Activated T-helper 1 cell treated with anti-CD3 and anti-CD28 coated beads, Interleukin-12 subunit alpha, Interleukin-12 subunit beta, Interleukin-2, Interleukin-4 antibody, amounts not matched to agents 30 ng/mL and 10 ng/mL and 1 ng/mL, durations not matched to agents 14 hours and 24 hours and 36 hours (primary cell): Measurements from ENCODE around the gene FBLN1. TPM values are rescaled to one million over a fixed set of nuclear protein-coding genes. Genes with fewer than 3 reads are reported as not detected.

ENCODE experiments used
- DNase-seq: peaks from one replicate; pipeline ENCODE4 v3.0.0; 2021; ENCODE audit warnings: low spot score
- H3K27ac Mint-ChIP-seq: one replicate; pipeline ENCODE4 v1.8.0; 2021; ENCODE audit warnings: mild to moderate bottlenecking, mixed read lengths
- H3K27me3 Mint-ChIP-seq: one replicate; pipeline ENCODE4 v1.8.0; 2022; ENCODE audit warnings: mild to moderate bottlenecking, moderate library complexity, mixed read lengths; ENCODE audit not compliant: insufficient read depth
- H3K36me3 Mint-ChIP-seq: one replicate; pipeline ENCODE4 v1.8.0; 2021; ENCODE audit warnings: low read depth, mixed read lengths
- H3K4me1 Mint-ChIP-seq: one replicate; pipeline ENCODE4 v1.8.0; 2021; ENCODE audit warnings: low read depth, mixed read lengths
- H3K4me3 Mint-ChIP-seq: one replicate; pipeline ENCODE4 v1.8.0; 2021; ENCODE audit warnings: mild to moderate bottlenecking, moderate library complexity, mixed read lengths
- H3K9me3 Mint-ChIP-seq: one replicate; pipeline ENCODE4 v1.8.0; 2021; ENCODE audit warnings: mixed read lengths
- intact Hi-C: fragments of 100-400 bp; cut with micrococcal nuclease; formaldehyde crosslinking; loops from one replicate; pipeline ENCODE4 v1.15.1; 2024
- total RNA-seq: library from RNA; stranded (reverse); gene quantifications from 2 replicates; pipeline ENCODE4 v1.2.3, GENCODE V29; 2022

FBLN1 gene
- total RNA-seq, 1 donor from 2014 or later: not detected

DNA sequence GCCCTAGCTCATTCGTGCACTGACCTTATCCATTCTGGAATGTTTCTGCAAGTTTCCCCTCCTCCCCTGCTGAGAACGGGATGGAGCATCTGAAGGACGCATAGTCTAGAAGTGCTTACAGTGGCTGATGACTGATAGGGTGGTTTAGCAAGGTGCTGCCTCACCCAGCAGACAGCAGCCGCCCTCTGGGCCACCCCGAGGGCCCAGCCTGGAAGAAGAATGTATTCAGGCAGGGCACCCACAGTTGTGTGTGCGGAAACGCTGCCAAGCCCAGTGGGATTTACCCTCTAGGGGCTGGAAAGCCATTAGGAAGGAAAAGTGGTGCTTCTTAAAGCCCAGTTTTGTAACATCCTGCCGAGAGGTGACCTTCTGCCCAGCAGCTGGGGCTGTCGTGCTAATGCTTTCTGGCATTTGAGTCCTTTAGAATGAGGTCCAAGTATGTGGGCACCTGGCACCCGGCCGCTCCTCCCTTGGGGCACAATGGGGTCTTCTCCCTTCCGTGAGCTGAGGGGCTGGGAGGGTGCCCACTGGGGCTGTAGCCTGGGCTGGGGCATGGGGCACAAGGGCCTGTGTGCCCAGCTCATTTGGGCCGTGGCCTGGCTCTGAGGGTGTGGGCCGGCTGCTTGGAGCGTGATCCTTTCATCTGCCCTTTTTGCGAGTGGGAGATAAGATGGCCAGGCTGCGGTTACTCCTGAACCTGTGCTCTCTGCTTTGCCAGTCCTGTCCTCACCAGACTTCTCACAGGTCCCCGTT, 14.4 kb downstream of the FBLN1 start:
- no peak for DNase-seq
- Mint-ChIP-seq H3K9me3 (no peaks in the 10 kb centered on the region), H3K4me1 (no peaks in the 10 kb centered on the region), H3K27ac (no peak overlapping the region), H3K36me3 (no peaks in the 10 kb centered on the region), H3K4me3 (no peak overlapping the region), H3K27me3 (no peaks in the 10 kb centered on the region)
- intact Hi-C loops: no loop called here

DNA sequence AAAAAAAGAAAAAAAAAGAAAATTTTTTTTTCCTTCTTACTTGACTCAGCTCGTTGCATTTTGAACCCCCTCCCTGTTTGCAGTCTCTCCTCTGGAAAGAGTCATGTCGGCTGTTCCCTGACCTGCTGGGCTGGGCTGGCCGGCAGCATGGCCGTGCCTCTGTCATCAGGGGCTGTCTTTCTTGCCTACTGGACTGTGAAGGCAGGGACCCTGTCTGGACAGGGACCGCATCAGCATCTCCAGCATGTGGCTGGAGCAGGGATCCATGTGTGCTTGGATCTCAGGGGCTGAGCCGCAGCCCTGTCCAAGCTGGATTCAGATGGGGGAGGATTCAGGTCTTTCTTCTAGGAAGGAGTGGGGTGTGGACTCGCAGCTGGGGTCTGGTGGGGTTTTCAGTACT, 15.5 kb downstream of the FBLN1 start:
- intact Hi-C loops: no loop called here
- Mint-ChIP-seq H3K4me1 (no peaks in the 10 kb centered on the region), H3K9me3 (no peaks in the 10 kb centered on the region), H3K27me3 (no peaks in the 10 kb centered on the region), H3K36me3 (no peaks in the 10 kb centered on the region), H3K27ac (no peak overlapping the region), H3K4me3 (no peak overlapping the region)
- DNase-seq: no peak

DNA sequence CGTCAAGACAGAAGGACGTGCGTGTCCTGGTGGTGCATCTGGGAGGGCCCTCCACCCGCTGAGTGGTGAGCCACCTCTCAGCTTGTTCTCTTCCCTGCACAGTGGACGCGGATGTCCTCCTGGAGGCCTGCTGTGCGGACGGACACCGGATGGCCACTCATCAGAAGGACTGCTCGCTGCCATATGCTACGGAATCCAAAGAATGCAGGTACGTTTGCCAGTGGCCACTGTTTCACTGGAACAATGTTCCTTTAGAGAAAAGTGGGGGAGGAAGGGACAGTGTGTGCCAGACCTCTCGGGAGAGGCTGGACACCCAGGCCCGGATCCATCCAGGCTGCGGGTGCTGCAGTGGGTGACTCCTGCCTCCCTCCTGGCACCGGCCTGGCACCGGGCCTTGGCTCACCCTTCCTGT, 15.9 kb downstream of the FBLN1 start:
- H3K36me3 Mint-ChIP-seq: no peaks in the 10 kb centered on the region
- H3K4me1 Mint-ChIP-seq: no peaks in the 10 kb centered on the region
- no peaks in the 10 kb centered on the region for H3K27me3 Mint-ChIP-seq
- no peak for DNase-seq
- H3K27ac Mint-ChIP-seq: no peak overlapping the region
- intact Hi-C loops: no loop called here
- no peaks in the 10 kb centered on the region for H3K9me3 Mint-ChIP-seq
- H3K4me3 Mint-ChIP-seq: no peak overlapping the region

DNA sequence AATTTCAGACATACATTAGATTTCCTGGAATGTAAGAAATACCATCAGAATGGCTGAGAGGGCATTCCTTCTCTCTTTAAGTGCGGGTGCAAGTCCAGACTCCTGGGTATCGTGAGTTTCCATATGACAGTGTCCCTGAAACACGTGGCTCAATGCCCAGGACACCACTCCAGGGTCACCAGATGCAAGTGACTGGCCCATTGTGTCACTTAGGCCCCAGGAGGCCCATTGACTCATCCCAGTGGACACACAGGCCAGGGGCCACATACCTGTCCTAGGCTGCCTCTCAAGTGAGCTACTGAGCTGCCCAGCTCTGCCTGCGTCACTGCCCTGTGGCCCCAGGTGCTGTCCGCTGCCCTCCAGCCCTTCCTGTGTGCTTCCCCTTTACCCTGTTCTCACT, 18.5 kb downstream of the FBLN1 start:
- no peak overlapping the region for H3K27ac Mint-ChIP-seq
- H3K9me3 Mint-ChIP-seq: no peaks in the 10 kb centered on the region
- no peaks in the 10 kb centered on the region for H3K27me3 Mint-ChIP-seq
- H3K4me1 Mint-ChIP-seq: no peaks in the 10 kb centered on the region
- intact Hi-C loops: no loop called here
- H3K36me3 Mint-ChIP-seq: no peaks in the 10 kb centered on the region
- no peak overlapping the region for H3K4me3 Mint-ChIP-seq
- no peak for DNase-seq

DNA sequence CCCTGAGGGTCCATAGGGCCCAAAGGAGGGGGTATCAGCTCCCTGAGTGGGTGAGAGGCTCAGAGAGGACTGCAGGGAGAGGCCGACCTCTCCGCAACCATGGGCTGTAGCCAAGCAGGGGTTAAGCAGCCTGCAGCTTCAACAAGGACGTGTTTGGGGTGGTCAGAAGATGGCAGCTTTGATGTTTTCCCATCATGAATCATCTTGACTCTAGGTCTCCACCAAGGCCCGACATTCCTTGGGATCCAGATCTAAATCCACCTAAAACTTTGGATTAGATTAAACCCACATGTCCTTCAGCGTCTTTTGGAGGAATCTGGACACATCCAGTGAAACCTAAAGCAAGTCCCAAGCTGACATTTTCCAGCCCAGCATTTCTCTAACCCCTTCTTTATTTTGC, 19.8 kb downstream of the FBLN1 start:
- no peaks in the 10 kb centered on the region for H3K9me3 Mint-ChIP-seq
- H3K4me3 Mint-ChIP-seq: no peak overlapping the region
- H3K4me1 Mint-ChIP-seq: no peaks in the 10 kb centered on the region
- intact Hi-C loops: no loop called here
- DNase-seq: no peak
- H3K27me3 Mint-ChIP-seq: no peaks in the 10 kb centered on the region
- no peak overlapping the region for H3K27ac Mint-ChIP-seq
- H3K36me3 Mint-ChIP-seq: no peaks in the 10 kb centered on the region

DNA sequence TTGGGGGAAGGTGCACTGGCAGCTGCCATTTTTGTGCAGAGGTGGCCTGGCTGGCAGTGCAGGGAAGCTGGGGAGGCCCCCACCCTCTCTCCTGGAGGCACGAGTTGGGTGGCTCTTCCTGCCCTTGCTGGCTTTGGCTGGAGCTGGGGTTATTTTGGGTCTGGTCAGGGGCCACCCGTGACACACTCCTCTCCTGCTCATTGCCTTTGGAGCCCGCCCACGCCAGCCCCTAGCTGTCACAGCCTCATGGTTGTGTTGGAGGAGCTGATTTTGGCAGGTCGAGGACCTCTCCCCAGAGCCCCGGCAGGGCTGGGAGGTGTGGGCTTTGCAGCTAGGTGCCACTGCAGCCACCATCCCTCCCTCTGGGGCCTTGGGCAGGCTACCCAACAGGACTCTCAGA, 21.5 kb downstream of the FBLN1 start:
- H3K4me3 Mint-ChIP-seq: no peak overlapping the region
- H3K4me1 Mint-ChIP-seq: no peaks in the 10 kb centered on the region
- no peaks in the 10 kb centered on the region for H3K27me3 Mint-ChIP-seq
- intact Hi-C loops: no loop called here
- H3K9me3 Mint-ChIP-seq: no peaks in the 10 kb centered on the region
- H3K27ac Mint-ChIP-seq: no peak overlapping the region
- no peaks in the 10 kb centered on the region for H3K36me3 Mint-ChIP-seq
- no peak for DNase-seq

DNA sequence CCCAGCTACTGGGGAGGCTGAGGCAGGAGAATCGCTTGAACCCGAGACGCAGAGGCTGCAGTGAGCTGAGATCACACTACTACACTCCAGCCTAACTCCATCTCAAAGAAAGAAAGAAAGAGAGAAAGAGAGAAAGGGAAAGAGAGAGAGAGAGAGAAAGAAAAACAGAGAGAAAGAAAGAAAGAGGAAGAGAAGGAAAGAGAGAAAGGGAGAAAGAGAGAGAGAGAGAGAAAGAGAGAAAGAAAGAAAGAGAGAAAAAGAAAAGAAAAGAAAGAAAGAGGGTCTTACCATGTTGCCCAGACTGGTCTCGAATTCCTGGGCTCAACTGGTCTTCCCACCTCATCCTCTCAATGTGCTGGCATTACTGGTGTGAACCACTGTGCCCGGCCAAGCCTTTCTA, 22.3 kb downstream of the FBLN1 start:
- Mint-ChIP-seq H3K9me3 (no peaks in the 10 kb centered on the region), H3K36me3 (no peaks in the 10 kb centered on the region), H3K27ac (no peak overlapping the region), H3K27me3 (no peaks in the 10 kb centered on the region), H3K4me3 (no peak overlapping the region), H3K4me1 (no peaks in the 10 kb centered on the region)
- no peak for DNase-seq
- intact Hi-C loops: no loop called here

DNA sequence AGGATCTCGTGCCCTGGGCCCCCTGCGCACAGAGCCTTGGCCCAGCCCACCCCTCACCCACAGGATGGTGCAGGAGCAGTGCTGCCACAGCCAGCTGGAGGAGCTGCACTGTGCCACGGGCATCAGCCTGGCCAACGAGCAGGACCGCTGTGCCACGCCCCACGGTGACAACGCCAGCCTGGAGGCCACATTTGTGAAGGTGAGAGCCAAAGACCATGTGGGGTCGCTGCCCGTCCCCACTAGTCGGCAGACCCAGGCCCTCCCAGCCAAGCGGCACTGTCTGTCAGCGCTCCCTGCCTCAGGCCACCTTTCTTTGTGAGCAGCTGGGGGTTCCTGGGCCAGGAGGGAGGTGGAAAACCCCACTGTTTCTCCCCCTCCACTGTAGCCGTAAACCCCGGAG, 22.8 kb downstream of the FBLN1 start:
- Mint-ChIP-seq H3K4me3 (no peak overlapping the region), H3K36me3 (no peaks in the 10 kb centered on the region)

DNA sequence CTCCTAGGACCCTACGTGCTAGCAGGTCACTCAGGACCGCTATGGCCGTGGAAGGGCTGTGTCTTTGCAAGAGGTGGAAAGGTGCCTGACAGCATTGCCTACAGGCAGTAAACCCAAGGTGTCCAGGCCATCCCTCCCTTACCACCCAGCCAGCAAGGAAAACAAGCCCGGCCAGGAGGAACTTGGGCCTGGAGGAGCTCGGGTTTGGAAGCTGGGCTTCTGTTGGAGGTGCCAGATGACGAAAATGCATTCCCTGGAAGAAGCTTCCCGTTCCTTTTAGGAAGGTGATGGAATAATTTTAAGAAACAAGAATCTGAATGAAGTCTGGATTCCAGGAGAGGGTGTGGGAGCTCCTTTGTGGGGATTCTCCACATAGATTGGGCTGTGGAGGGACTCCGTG, 23.6 kb downstream of the FBLN1 start:
- intact Hi-C loops: no loop called here
- Mint-ChIP-seq H3K27me3 (no peaks in the 10 kb centered on the region), H3K4me3 (no peak overlapping the region), H3K4me1 (no peaks in the 10 kb centered on the region), H3K36me3 (no peaks in the 10 kb centered on the region), H3K27ac (no peak overlapping the region), H3K9me3 (no peaks in the 10 kb centered on the region)
- DNase-seq: no peak

More for the DNA sequence above, 22.8 kb downstream of the FBLN1 start:
- Mint-ChIP-seq H3K27me3 (no peaks in the 10 kb centered on the region), H3K9me3 (no peaks in the 10 kb centered on the region), H3K27ac (no peak overlapping the region), H3K4me1 (no peaks in the 10 kb centered on the region)
- intact Hi-C loops: no loop called here
- DNase-seq: no peak

DNA sequence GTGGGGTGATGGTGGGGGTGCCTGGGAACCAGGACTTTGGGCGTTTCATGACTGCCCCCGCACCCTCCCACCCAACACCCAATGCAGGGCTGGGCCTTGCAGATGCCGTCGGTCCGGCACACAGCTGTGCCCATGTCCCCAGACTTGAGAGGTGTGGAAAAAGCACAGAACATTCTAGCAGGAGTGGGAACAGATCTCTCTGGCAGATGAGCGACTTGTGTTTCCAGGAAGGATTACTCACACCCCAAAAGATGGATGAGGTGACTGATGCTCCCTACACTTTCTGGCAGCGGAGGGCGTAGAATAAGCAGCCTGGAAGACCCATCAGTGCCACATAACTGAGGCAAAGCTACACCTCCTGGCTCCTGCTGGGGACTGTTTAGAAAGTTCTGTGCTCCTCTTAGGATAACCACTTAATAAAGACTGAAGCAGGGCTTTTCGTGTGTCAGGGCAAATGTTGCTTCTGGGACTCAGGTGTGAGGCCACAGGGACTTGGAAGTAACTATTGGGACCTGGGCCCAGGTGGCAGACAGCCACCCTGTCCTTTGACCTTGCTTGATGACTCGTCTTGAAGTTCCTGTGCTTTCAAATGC, 24.2 kb downstream of the FBLN1 start:
- intact Hi-C loops: no loop called here
- Mint-ChIP-seq H3K4me1 (no peaks in the 10 kb centered on the region), H3K27ac (no peak overlapping the region), H3K36me3 (no peaks in the 10 kb centered on the region), H3K4me3 (no peak overlapping the region), H3K9me3 (no peaks in the 10 kb centered on the region), H3K27me3 (no peaks in the 10 kb centered on the region)
- DNase-seq: no peak

DNA sequence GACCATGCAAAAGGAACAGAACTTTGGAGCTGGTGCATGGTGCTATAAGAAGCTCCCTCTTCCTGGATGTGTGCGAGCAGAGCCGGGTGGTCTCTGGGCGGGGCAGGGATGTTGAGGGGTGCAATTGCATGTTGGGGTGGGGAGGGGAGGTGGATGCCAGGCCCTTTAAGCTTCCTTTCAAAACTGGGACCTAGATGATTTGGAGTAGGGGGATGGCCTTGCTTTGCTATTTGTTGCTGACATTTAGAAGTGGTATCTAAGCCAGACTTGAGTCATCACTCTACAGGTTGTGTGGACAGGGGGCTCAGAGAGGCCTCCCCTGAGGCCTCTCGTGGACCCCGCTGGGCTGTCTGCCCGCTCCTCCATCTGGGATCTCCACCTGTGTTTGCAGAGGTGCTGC, 24.8 kb downstream of the FBLN1 start:
- no peaks in the 10 kb centered on the region for H3K9me3 Mint-ChIP-seq
- no peak for DNase-seq
- H3K27ac Mint-ChIP-seq: no peak overlapping the region
- H3K27me3 Mint-ChIP-seq: no peaks in the 10 kb centered on the region
- H3K36me3 Mint-ChIP-seq: no peaks in the 10 kb centered on the region
- H3K4me1 Mint-ChIP-seq: no peaks in the 10 kb centered on the region
- H3K4me3 Mint-ChIP-seq: no peak overlapping the region
- intact Hi-C loops: no loop called here

DNA sequence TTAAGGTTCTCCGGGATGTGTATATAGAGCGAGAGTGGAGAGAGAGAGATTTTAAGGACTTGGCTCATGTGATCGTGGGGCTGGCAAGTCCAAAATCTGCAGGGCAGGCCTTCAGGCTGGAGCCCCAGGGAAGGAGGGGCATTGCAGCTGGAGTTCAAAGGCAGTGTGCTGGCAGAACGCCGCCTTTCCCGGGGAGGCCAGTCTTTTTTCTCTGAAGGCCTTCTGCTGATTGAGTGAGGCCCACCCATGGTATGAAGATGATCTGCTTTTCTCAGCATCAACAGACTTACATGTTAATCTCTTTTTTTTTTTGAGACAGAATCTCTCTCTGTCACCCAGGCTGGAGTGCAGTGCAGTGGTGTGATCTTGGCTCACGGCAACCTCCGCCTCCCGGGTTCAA, 25.4 kb downstream of the FBLN1 start:
- no peaks in the 10 kb centered on the region for H3K9me3 Mint-ChIP-seq
- intact Hi-C loops: no loop called here
- DNase-seq: no peak
- no peaks in the 10 kb centered on the region for H3K4me1 Mint-ChIP-seq
- no peak overlapping the region for H3K4me3 Mint-ChIP-seq
- no peaks in the 10 kb centered on the region for H3K36me3 Mint-ChIP-seq
- no peaks in the 10 kb centered on the region for H3K27me3 Mint-ChIP-seq
- no peak overlapping the region for H3K27ac Mint-ChIP-seq

DNA sequence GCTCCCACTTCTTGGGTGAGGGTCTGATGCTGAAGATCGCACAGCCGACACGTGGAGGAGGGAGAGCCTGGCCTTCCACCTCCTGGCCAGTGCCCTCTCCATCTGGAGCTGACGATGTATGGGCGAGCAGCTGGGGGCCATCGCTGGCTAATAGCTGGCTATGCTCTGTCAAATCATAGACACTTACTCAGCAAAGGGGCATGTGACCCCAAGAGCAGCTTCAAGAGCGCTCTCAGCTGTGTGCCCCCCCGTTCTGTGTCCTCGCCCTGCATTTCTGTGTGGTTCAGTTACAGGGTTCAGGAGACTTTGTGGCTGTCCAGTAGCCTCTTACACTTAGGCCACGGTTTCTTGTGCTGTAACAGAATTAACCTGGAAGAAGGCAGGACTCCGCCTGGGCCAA, 26.4 kb downstream of the FBLN1 start:
- Mint-ChIP-seq H3K9me3 (no peaks in the 10 kb centered on the region), H3K4me3 (no peak overlapping the region), H3K36me3 (no peaks in the 10 kb centered on the region), H3K27me3 (no peaks in the 10 kb centered on the region), H3K4me1 (no peaks in the 10 kb centered on the region), H3K27ac (no peak overlapping the region)
- intact Hi-C loops: no loop called here
- no peak for DNase-seq
